Measurements from ENCODE around the gene MRPL37.

MRPL37 gene

GRCh38 chr1:54218883-54219687 lies 19.1 kb downstream of the MRPL37 start:
- Histone ChIP-seq H3K9me3 (ENCODE audit: insufficient read depth, low read length) (no peaks in the 10 kb centered on the region), H4K20me1 (ENCODE audit: insufficient read depth, low read length) (no peaks in the 10 kb centered on the region), H3K4me2 (ENCODE audit: low read length) (no peak overlapping the region), H3K79me2 (ENCODE audit: low read length) (no peaks in the 10 kb centered on the region), H3K27me3 (ENCODE audit: low read depth, low read length) (no peaks in the 10 kb centered on the region), H3K4me1 (ENCODE audit: low read length) (no peaks in the 10 kb centered on the region), H3K27ac (ENCODE audit: low read length) (no peak overlapping the region), H2AFZ (ENCODE audit: low read depth, low read length) (no peak overlapping the region), H3K36me3 (replicated peaks; ENCODE audit: low read depth, low read length) (peaks cover 13% of the 10 kb centered on the region), H3K9ac (ENCODE audit: low read length) (no peak overlapping the region), H3K4me3 (ENCODE audit: low read length) (no peak overlapping the region)
- TF ChIP-seq EZH2phosphoT487 (IDR thresholded peaks at IDR 0.05; ENCODE audit: low read depth) (no peak), CTCF (IDR thresholded peaks at IDR 0.05; ENCODE audit: low read depth, low read length) (no peak)

GRCh38 chr1:54219688-54220003 lies 19.7 kb downstream of the MRPL37 start:
- H3K4me3 ChIP-seq (ENCODE audit: low read length): no peak overlapping the region
- no peaks in the 10 kb centered on the region for H4K20me1 ChIP-seq (ENCODE audit: insufficient read depth, low read length)
- no peak overlapping the region for H3K9ac ChIP-seq (ENCODE audit: low read length)
- no peaks in the 10 kb centered on the region for H3K9me3 ChIP-seq (ENCODE audit: insufficient read depth, low read length)
- H3K79me2 ChIP-seq (ENCODE audit: low read length): no peaks in the 10 kb centered on the region
- no peak overlapping the region for H3K4me2 ChIP-seq (ENCODE audit: low read length)
- no peaks in the 10 kb centered on the region for H3K4me1 ChIP-seq (ENCODE audit: low read length)
- TF ChIP-seq EZH2phosphoT487 (IDR thresholded peaks at IDR 0.05; ENCODE audit: low read depth) (no peak), CTCF (IDR thresholded peaks at IDR 0.05; ENCODE audit: low read depth, low read length) (no peak)
- H3K27me3 ChIP-seq (ENCODE audit: low read depth, low read length): no peaks in the 10 kb centered on the region
- no peak overlapping the region for H2AFZ ChIP-seq (ENCODE audit: low read depth, low read length)
- peaks cover 9% of the 10 kb centered on the region for H3K36me3 ChIP-seq (replicated peaks; ENCODE audit: low read depth, low read length)
- H3K27ac ChIP-seq (ENCODE audit: low read length): no peak overlapping the region

GRCh38 chr1:54220004-54220811 lies 20.2 kb downstream of the MRPL37 start:
- H2AFZ ChIP-seq (ENCODE audit: low read depth, low read length): no peak overlapping the region
- no peak for TF ChIP-seq CTCF (IDR thresholded peaks at IDR 0.05; ENCODE audit: low read depth, low read length)
- no peak for TF ChIP-seq EZH2phosphoT487 (IDR thresholded peaks at IDR 0.05; ENCODE audit: low read depth)
- no peak overlapping the region for H3K4me2 ChIP-seq (ENCODE audit: low read length)
- no peak overlapping the region for H3K9ac ChIP-seq (ENCODE audit: low read length)
- no peak overlapping the region for H3K27ac ChIP-seq (ENCODE audit: low read length)
- no peaks in the 10 kb centered on the region for H3K79me2 ChIP-seq (ENCODE audit: low read length)
- H4K20me1 ChIP-seq (ENCODE audit: insufficient read depth, low read length): no peaks in the 10 kb centered on the region
- no peaks in the 10 kb centered on the region for H3K9me3 ChIP-seq (ENCODE audit: insufficient read depth, low read length)
- no peaks in the 10 kb centered on the region for H3K4me1 ChIP-seq (ENCODE audit: low read length)
- peaks cover 9% of the 10 kb centered on the region for H3K36me3 ChIP-seq (replicated peaks; ENCODE audit: low read depth, low read length)
- H3K4me3 ChIP-seq (ENCODE audit: low read length): no peak overlapping the region
- H3K27me3 ChIP-seq (ENCODE audit: low read depth, low read length): no peaks in the 10 kb centered on the region

GRCh38 chr1:54221113-54221834 lies 21.3 kb downstream of the MRPL37 start:
- Histone ChIP-seq H3K27ac (ENCODE audit: low read length) (no peak overlapping the region), H4K20me1 (ENCODE audit: insufficient read depth, low read length) (no peaks in the 10 kb centered on the region), H3K4me3 (ENCODE audit: low read length) (no peak overlapping the region)

More at GRCh38 chr1:54221113-54221834, 21.3 kb downstream of the MRPL37 start:
- H3K36me3 ChIP-seq (replicated peaks; ENCODE audit: low read depth, low read length): peaks cover 5% of the 10 kb centered on the region
- H3K4me2 ChIP-seq (ENCODE audit: low read length): no peak overlapping the region
- no peaks in the 10 kb centered on the region for H3K4me1 ChIP-seq (ENCODE audit: low read length)
- H2AFZ ChIP-seq (ENCODE audit: low read depth, low read length): no peak overlapping the region
- no peaks in the 10 kb centered on the region for H3K79me2 ChIP-seq (ENCODE audit: low read length)
- no peak overlapping the region for H3K9ac ChIP-seq (ENCODE audit: low read length)
- H3K27me3 ChIP-seq (ENCODE audit: low read depth, low read length): no peaks in the 10 kb centered on the region
- no peak for TF ChIP-seq CTCF (IDR thresholded peaks at IDR 0.05; ENCODE audit: low read depth, low read length)
- TF ChIP-seq EZH2phosphoT487 (IDR thresholded peaks at IDR 0.05; ENCODE audit: low read depth): no peak
- no peaks in the 10 kb centered on the region for H3K9me3 ChIP-seq (ENCODE audit: insufficient read depth, low read length)

Data from OCI-LY3 (cell line).